GM23338 (cell line): Measurements from ENCODE around the gene TSPAN7. TPM values are rescaled to one million over a fixed set of nuclear protein-coding genes. Genes with fewer than 3 reads are reported as not detected.

Experiments used
- ATAC-seq: fragments of 200-7000 bp; cut with Tn5 transposase; 3 replicates; pipeline ENCODE4 v1.9.1; 2020
- DNase-seq: peaks from one replicate; pipeline ENCODE4 v3.0.0-alpha.2; 2015; ENCODE audit warnings: low spot score
- H2AFZ ChIP-seq: fragments of 200-600 bp; sonication (generic); 2 replicates; pipeline ENCODE4 v1.8.0; 2016; ENCODE audit warnings: antibody characterized with exemption, mild to moderate bottlenecking, moderate library complexity
- H3F3A ChIP-seq: fragments of 200-600 bp; sonication (generic); replicated peaks from 2 replicates; pipeline ENCODE4 v1.8.0; 2017; ENCODE audit warnings: antibody characterized with exemption, mixed run types, low read depth
- H3K27ac ChIP-seq: fragments of 200-600 bp; sonication (generic); 2 replicates; pipeline ENCODE4 v1.6.1; 2016; ENCODE audit warnings: low read depth
- H3K27me3 ChIP-seq: fragments of 200-600 bp; sonication (generic); 2 replicates; pipeline ENCODE4 v1.8.0; 2016; ENCODE audit warnings: mild to moderate bottlenecking, mixed run types, moderate library complexity; ENCODE audit not compliant: insufficient read depth
- H3K36me3 ChIP-seq: fragments of 200-600 bp; sonication (generic); 2 replicates; pipeline ENCODE4 v1.8.0; 2016; ENCODE audit warnings: mild to moderate bottlenecking; ENCODE audit not compliant: insufficient read depth
- H3K4me1 ChIP-seq: fragments of 200-600 bp; sonication (generic); 2 replicates; pipeline ENCODE4 v1.8.0; 2016; ENCODE audit warnings: mild to moderate bottlenecking, moderate library complexity; ENCODE audit not compliant: insufficient read depth
- H3K4me2 ChIP-seq: fragments of 200-600 bp; sonication (generic); 2 replicates; pipeline ENCODE4 v1.7.1; 2017; ENCODE audit warnings: mixed run types
- H3K4me3 ChIP-seq: fragments of 200-600 bp; sonication (generic); 2 replicates; pipeline ENCODE4 v1.6.1; 2016; ENCODE audit warnings: mixed run types
- H3K79me2 ChIP-seq: fragments of 200-600 bp; sonication (generic); replicated peaks from 2 replicates; pipeline ENCODE4 v1.8.0; 2017; ENCODE audit warnings: mild to moderate bottlenecking; ENCODE audit not compliant: insufficient read depth
- H3K9me2 ChIP-seq: fragments of 200-600 bp; sonication (generic); 2 replicates; pipeline ENCODE4 v1.8.0; 2017; ENCODE audit not compliant: insufficient read depth
- H4K20me1 ChIP-seq: fragments of 200-600 bp; sonication (generic); replicated peaks from 2 replicates; pipeline ENCODE4 v1.8.0; 2017; ENCODE audit warnings: mild to moderate bottlenecking; ENCODE audit not compliant: insufficient read depth
- H3K27ac Mint-ChIP-seq: 2 replicates; pipeline ENCODE4 v1.8.0; 2020; ENCODE audit warnings: inconsistent platforms, mild to moderate bottlenecking, moderate library complexity, mixed read lengths
- H3K27me3 Mint-ChIP-seq: 3 replicates; pipeline ENCODE4 v1.8.0; 2022; ENCODE audit warnings: low read depth, mild to moderate bottlenecking, moderate library complexity, mixed read lengths, inconsistent platforms; ENCODE audit not compliant: insufficient read depth, poor library complexity
- H3K36me3 Mint-ChIP-seq: 3 replicates; pipeline ENCODE4 v1.8.0; 2021; ENCODE audit warnings: low read depth, mild to moderate bottlenecking, inconsistent platforms, moderate library complexity, mixed read lengths
- H3K4me1 Mint-ChIP-seq: 3 replicates; pipeline ENCODE4 v1.8.0; 2020; ENCODE audit warnings: mild to moderate bottlenecking, inconsistent platforms, mixed read lengths
- H3K4me3 Mint-ChIP-seq: 3 replicates; pipeline ENCODE4 v1.8.0; 2021; ENCODE audit warnings: moderate library complexity, mild to moderate bottlenecking, inconsistent platforms, mixed read lengths
- H3K9me3 Mint-ChIP-seq: 3 replicates; pipeline ENCODE4 v1.8.0; 2020; ENCODE audit warnings: moderate library complexity, mild to moderate bottlenecking, inconsistent platforms, mixed read lengths
- CREB1 ChIP-seq: fragments of 250-450 bp; sonication (Bioruptor Pico); IDR thresholded peaks from 2 replicates; pipeline ENCODE4 v1.5.0; 2020; ENCODE audit warnings: low read depth, mild to moderate bottlenecking, moderate library complexity
- ETS1 ChIP-seq: IDR thresholded peaks from 2 replicates; pipeline ENCODE4 v1.6.1; 2016; ENCODE audit warnings: antibody characterized with exemption
- EZH2 ChIP-seq: fragments of 200-600 bp; sonication (generic); IDR thresholded peaks from one replicate; pipeline ENCODE4 v1.8.0; 2017; ENCODE audit warnings: antibody characterized with exemption, mild to moderate bottlenecking, low read depth; ENCODE audit not compliant: unreplicated experiment
- JUNB ChIP-seq: IDR thresholded peaks from one replicate; pipeline ENCODE4 v1.6.1; 2016; ENCODE audit warnings: antibody characterized with exemption; ENCODE audit not compliant: unreplicated experiment
- NANOG ChIP-seq: IDR thresholded peaks from 2 replicates; pipeline ENCODE4 v1.6.1; 2016; ENCODE audit warnings: antibody characterized with exemption, borderline replicate concordance
- REST ChIP-seq: IDR thresholded peaks from one replicate; pipeline ENCODE4 v1.6.1; 2018; ENCODE audit warnings: antibody characterized with exemption; ENCODE audit not compliant: unreplicated experiment
- STAT1 ChIP-seq: IDR thresholded peaks from one replicate; pipeline ENCODE4 v1.6.1; 2016; ENCODE audit warnings: antibody characterized with exemption; ENCODE audit not compliant: unreplicated experiment
- ZNF114 ChIP-seq: fragments of 250-450 bp; sonication (Bioruptor Pico); IDR thresholded peaks from 2 replicates; pipeline ENCODE4 v1.5.0; 2020; ENCODE audit warnings: mild to moderate bottlenecking, moderate library complexity
- ZNF462 ChIP-seq: fragments of 250-450 bp; sonication (Bioruptor Pico); IDR thresholded peaks from 2 replicates; pipeline ENCODE4 v1.5.0; 2020; ENCODE audit warnings: mild to moderate bottlenecking, moderate library complexity
- polyA plus RNA-seq: library from polyadenylated mRNA; unstranded; fragments of >200 nt; fragmentation: Nextera tagmentation; extraction: Ambion mirVana; gene quantifications from 2 replicates; pipeline ENCODE4 v1.2.1, GENCODE V29; 2016
- total RNA-seq: library from RNA; depleted of rRNA; stranded (reverse); fragments of >200 nt; shearing (Covaris generic); gene quantifications from 2 replicates; pipeline ENCODE4 v1.2.3, GENCODE V29; 2014

Gene TSPAN7
- total and polyA plus RNA-seq, 2 experiments from 2014 or later = 7.2 to 11.5 TPM

GRCh38 chrX:38649221-38649620, 87.9 kb downstream of the TSPAN7 start:
- H3K4me1 ChIP-seq = no peaks in the 10 kb centered on the region
- no peak overlapping the region for H3K4me2 ChIP-seq
- Mint-ChIP-seq H3K27ac (no peak overlapping the region), H3K4me1 (no peaks in the 10 kb centered on the region), H3K9me3 (no peaks in the 10 kb centered on the region), H3K36me3 (no peaks in the 10 kb centered on the region), H3K27me3 (no peaks in the 10 kb centered on the region), H3K4me3 (no peak overlapping the region)
- H3K9me2 ChIP-seq = no peaks in the 10 kb centered on the region
- H3K27ac ChIP-seq = no peak overlapping the region
- no peaks in the 10 kb centered on the region for H3F3A ChIP-seq
- H3K27me3 ChIP-seq = no peaks in the 10 kb centered on the region
- no peak for TF ChIP-seq ETS1
- TF ChIP-seq REST = no peak
- no peaks in the 10 kb centered on the region for H3K36me3 ChIP-seq
- no peak overlapping the region for H2AFZ ChIP-seq
- no peaks in the 10 kb centered on the region for H3K79me2 ChIP-seq
- DNase-seq (no peak), ATAC-seq (no peak)
- H3K4me3 ChIP-seq = no peak overlapping the region
- no peaks in the 10 kb centered on the region for H4K20me1 ChIP-seq

GRCh38 chrX:38649674-38650647, 88.6 kb downstream of the TSPAN7 start:
- Mint-ChIP-seq H3K27me3 (no peaks in the 10 kb centered on the region), H3K27ac (no peak overlapping the region), H3K9me3 (no peaks in the 10 kb centered on the region), H3K4me1 (no peaks in the 10 kb centered on the region; the same call in 2 of the 3 replicates), H3K36me3 (no peaks in the 10 kb centered on the region), H3K4me3 (no peak overlapping the region)
- Histone ChIP-seq H3K9me2 (no peaks in the 10 kb centered on the region), H3K36me3 (no peaks in the 10 kb centered on the region), H2AFZ (no peak overlapping the region), H3K4me3 (no peak overlapping the region), H3K79me2 (no peaks in the 10 kb centered on the region), H4K20me1 (no peaks in the 10 kb centered on the region), H3K27me3 (no peaks in the 10 kb centered on the region), H3K27ac (no peak overlapping the region), H3K4me2 (no peak overlapping the region), H3F3A (no peaks in the 10 kb centered on the region), H3K4me1 (no peaks in the 10 kb centered on the region)
- no peak for ATAC-seq
- no peak for DNase-seq
- TF ChIP-seq NANOG = no peak
- TF ChIP-seq ZNF114 (CRISPR knock-in tag) = no peak
- TF ChIP-seq STAT1 = no peak
- TF ChIP-seq JUNB = no peak
- TF ChIP-seq CREB1 (CRISPR knock-in tag) = no peak
- TF ChIP-seq EZH2 = no peak
- TF ChIP-seq ZNF462 = no peak
